ENCODE measurements around the gene PPP6R2. TPM values are rescaled to one million over a fixed set of nuclear protein-coding genes. Genes with fewer than 3 reads are reported as not detected.

Gene PPP6R2
- total and polyA plus RNA-seq, 10 donors = 23.6 to 76.2 (median 62.1) TPM

GRCh38 chr22:50398831-50399648, 55.9 kb downstream of the PPP6R2 start:
- H3K4me3 ChIP-seq = peak overlapping the region in 1 of 8 donors; percentile 8
- no peaks in the 10 kb centered on the region for H3K9me3 ChIP-seq
- H3K27ac ChIP-seq = peak overlapping the region; percentile 32 to 85 (median 76)
- H3K36me3 ChIP-seq = peaks cover 0 to 81% (median 17%) of the 10 kb centered on the region in 6 donors
- TF ChIP-seq POLR2A (IDR thresholded peaks at IDR 0.05) (no peak), CTCF (IDR thresholded peaks at IDR 0.05 in 8 of 11, conservative IDR thresholded peaks at IDR 0.05 in 3 of 11) (no peak), POLR2AphosphoS5 (IDR thresholded peaks at IDR 0.05) (no peak)
- WGBS, 5 donors = 71 to 78% (median 76%) methylated on average over 15 of the region's 15 CpGs
- intact Hi-C loops (cut with DNase I; ENCODE audit: low total_unique reads) = no loop called here
- peaks cover 20 to 74% (median 39%) of the 10 kb centered on the region in 6 donors for H3K4me1 ChIP-seq
- no peaks in the 10 kb centered on the region for H3K27me3 ChIP-seq (replicated peaks in 1 of 7)
- DNase-seq = no peak

GRCh38 chr22:50399751-50400331, 56.7 kb downstream of the PPP6R2 start:
- Histone ChIP-seq H3K4me1 (peaks cover 20 to 81% (median 42%) of the 10 kb centered on the region in 6 donors), H3K36me3 (peaks cover 0 to 76% (median 14%) of the 10 kb centered on the region in 6 donors), H3K27me3 (replicated peaks in 1 of 7) (no peaks in the 10 kb centered on the region), H3K4me3 (peak overlapping the region in 1 of 8 donors; percentile 8), H3K9me3 (no peaks in the 10 kb centered on the region), H3K27ac (peak overlapping the region; percentile 32 to 85 (median 76))
- intact Hi-C loops (cut with DNase I; ENCODE audit: low total_unique reads) = no loop called here
- TF ChIP-seq POLR2A (IDR thresholded peaks at IDR 0.05) (no peak), CTCF (IDR thresholded peaks at IDR 0.05 in 8 of 11, conservative IDR thresholded peaks at IDR 0.05 in 3 of 11) (peak in 6 of 11 experiments; percentile 41 to 62 (median 53)), POLR2AphosphoS5 (IDR thresholded peaks at IDR 0.05) (peak in 2 of 3 donors; percentile 47 to 57)
- DNase-seq = peak; percentile 84
- WGBS, 5 donors = 26 to 47% (median 35%) methylated on average over 8 of the region's 8 CpGs

- Histone ChIP-seq H3K27me3 (replicated peaks in 1 of 7) (no peaks in the 10 kb centered on the region), H3K27ac (peak overlapping the region; percentile 32 to 85 (median 76)), H3K4me1 (peaks cover 20 to 83% (median 42%) of the 10 kb centered on the region in 6 donors), H3K36me3 (peaks cover 0 to 75% (median 9%) of the 10 kb centered on the region in 6 donors), H3K4me3 (no peak overlapping the region), H3K9me3 (no peaks in the 10 kb centered on the region)
- TF ChIP-seq POLR2AphosphoS5 (IDR thresholded peaks at IDR 0.05) = no peak
- no peak for TF ChIP-seq CTCF (IDR thresholded peaks at IDR 0.05 in 8 of 11, conservative IDR thresholded peaks at IDR 0.05 in 3 of 11)
- no peak for TF ChIP-seq POLR2A (IDR thresholded peaks at IDR 0.05)
- WGBS, 5 donors = 70 to 79% (median 78%) methylated on average over 4 of the region's 4 CpGs
- intact Hi-C loops (cut with DNase I; ENCODE audit: low total_unique reads) = no loop called here
- no peak for DNase-seq
These were observed 57.3 kb downstream of the PPP6R2 start for GRCh38 chr22:50400406-50400805.

- H3K4me3 ChIP-seq = no peak overlapping the region
- no peak for DNase-seq
- WGBS, 5 donors = 95 to 98% (median 98%) methylated on average over 5 of the region's 5 CpGs
- peaks cover 20 to 83% (median 42%) of the 10 kb centered on the region in 6 donors for H3K4me1 ChIP-seq
- peak overlapping the region in 5 of 8 donors; percentile 69 to 85 (median 82) for H3K27ac ChIP-seq
- no peak for TF ChIP-seq POLR2A (IDR thresholded peaks at IDR 0.05)
- TF ChIP-seq CTCF (IDR thresholded peaks at IDR 0.05 in 8 of 11, conservative IDR thresholded peaks at IDR 0.05 in 3 of 11) = no peak
- TF ChIP-seq POLR2AphosphoS5 (IDR thresholded peaks at IDR 0.05) = no peak
- intact Hi-C loops (cut with DNase I; ENCODE audit: low total_unique reads) = no loop called here
- H3K27me3 ChIP-seq (replicated peaks in 1 of 7) = no peaks in the 10 kb centered on the region
- peaks cover 0 to 73% (median 6%) of the 10 kb centered on the region in 6 donors for H3K36me3 ChIP-seq
- no peaks in the 10 kb centered on the region for H3K9me3 ChIP-seq
These were observed 57.8 kb downstream of the PPP6R2 start for GRCh38 chr22:50400931-50401330.

Data from spleen (tissue), 11 donors.